Measurements from ENCODE around the gene CCDC12. TPM values are rescaled to one million over a fixed set of nuclear protein-coding genes. Genes with fewer than 3 reads are reported as not detected.

Gene CCDC12
- total and polyA plus RNA-seq, 3 donors from 2014 or later = 43.3 to 66.6 (median 59.6) TPM

DNA sequence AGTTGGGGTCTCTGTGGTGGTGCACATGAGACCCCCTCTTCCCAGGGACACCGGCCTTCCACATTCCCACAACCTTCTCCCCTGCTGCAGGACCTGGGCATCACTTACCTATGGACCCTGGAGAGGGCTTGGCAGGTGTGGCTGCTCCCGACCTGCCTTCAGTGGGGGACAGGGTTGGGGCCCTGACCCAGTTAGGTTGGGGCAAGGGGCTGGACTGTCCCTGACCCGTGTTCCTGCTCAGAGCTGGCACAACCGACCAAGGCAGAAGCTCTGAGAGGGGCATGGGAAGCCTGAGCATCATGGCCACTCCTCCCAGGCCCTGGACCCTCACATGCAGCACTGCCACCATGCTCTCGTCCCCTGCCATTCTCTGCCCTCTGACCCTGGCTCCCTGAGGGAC is 9.0 kb upstream of the CCDC12 start:
- Histone ChIP-seq H3K27me3 (no peaks in the 10 kb centered on the region), H3K4me1 (no peaks in the 10 kb centered on the region), H3K4me3 (no peak overlapping the region), H3K27ac (no peak overlapping the region), H3K9me3 (no peaks in the 10 kb centered on the region), H3K36me3 (ENCODE audit: low read depth, missing control alignments) (no peaks in the 10 kb centered on the region)
- no peak for DNase-seq
- intact Hi-C loops (cut with DNase I; ENCODE audit: low total_unique reads) = no loop called here
- no peak for TF ChIP-seq CTCF (IDR thresholded peaks at IDR 0.05)
- no peak for TF ChIP-seq POLR2A (IDR thresholded peaks at IDR 0.05)
- 80 to 94% methylated on average over 1 to 5 of the region's 5 CpGs for WGBS, 2 donors

GRCh38 chr3:46984591-46985459 is 8.3 kb upstream of the CCDC12 start:
- DNase-seq = no peak
- 96 to 97% methylated on average over 11 of the region's 11 CpGs for WGBS, 2 donors
- Histone ChIP-seq H3K27me3 (no peaks in the 10 kb centered on the region), H3K9me3 (no peaks in the 10 kb centered on the region), H3K27ac (no peak overlapping the region), H3K36me3 (ENCODE audit: low read depth, missing control alignments) (no peaks in the 10 kb centered on the region), H3K4me3 (no peak overlapping the region), H3K4me1 (no peaks in the 10 kb centered on the region)
- intact Hi-C loops (cut with DNase I; ENCODE audit: low total_unique reads) = no loop called here
- TF ChIP-seq CTCF (IDR thresholded peaks at IDR 0.05) (no peak), POLR2A (IDR thresholded peaks at IDR 0.05) (no peak)

GRCh38 chr3:46982546-46982945 is 6.0 kb upstream of the CCDC12 start:
- Histone ChIP-seq H3K27ac (no peak overlapping the region), H3K36me3 (ENCODE audit: low read depth, missing control alignments) (no peaks in the 10 kb centered on the region), H3K4me3 (no peak overlapping the region), H3K27me3 (no peaks in the 10 kb centered on the region), H3K9me3 (no peaks in the 10 kb centered on the region), H3K4me1 (peaks cover 3% of the 10 kb centered on the region)
- WGBS, 2 donors = 85 to 90% methylated on average over 2 of the region's 2 CpGs
- intact Hi-C loops (cut with DNase I; ENCODE audit: low total_unique reads) = no loop called here
- no peak for DNase-seq
- TF ChIP-seq CTCF (IDR thresholded peaks at IDR 0.05) (no peak), POLR2A (IDR thresholded peaks at IDR 0.05) (no peak)

- H3K9me3 ChIP-seq = no peaks in the 10 kb centered on the region
- no peaks in the 10 kb centered on the region for H3K36me3 ChIP-seq (ENCODE audit: low read depth, missing control alignments)
- H3K4me3 ChIP-seq = no peak overlapping the region
- no peak for TF ChIP-seq POLR2A (IDR thresholded peaks at IDR 0.05)
- TF ChIP-seq CTCF (IDR thresholded peaks at IDR 0.05) = no peak
- WGBS, 2 donors = 63 to 80% methylated on average over 1 to 5 of the region's 5 CpGs
- intact Hi-C loops (cut with DNase I; ENCODE audit: low total_unique reads) = no loop called here
- no peak for DNase-seq
- H3K27me3 ChIP-seq = no peaks in the 10 kb centered on the region
- no peak overlapping the region for H3K27ac ChIP-seq
- H3K4me1 ChIP-seq = peaks cover 3% of the 10 kb centered on the region
Observed at GRCh38 chr3:46981932-46982471, 5.5 kb upstream of the CCDC12 start.
